Activated naive CD8-positive, alpha-beta T cell treated with anti-CD3 and anti-CD28 coated beads for 36 hours (primary cell): ENCODE data around the gene RYR2. TPM values are rescaled to one million over a fixed set of nuclear protein-coding genes. Genes with fewer than 3 reads are reported as not detected.

Source experiments
- DNase-seq: peaks from one replicate; pipeline ENCODE4 v3.0.0; 2021
- H3K27ac Mint-ChIP-seq: one replicate; pipeline ENCODE4 v1.8.0; 2022; ENCODE audit warnings: mild to moderate bottlenecking, moderate library complexity, mixed read lengths
- H3K27me3 Mint-ChIP-seq: one replicate; pipeline ENCODE4 v1.8.0; 2022; ENCODE audit warnings: mild to moderate bottlenecking, mixed read lengths
- H3K36me3 Mint-ChIP-seq: one replicate; pipeline ENCODE4 v1.8.0; 2021; ENCODE audit warnings: mild to moderate bottlenecking, mixed read lengths
- H3K4me1 Mint-ChIP-seq: one replicate; pipeline ENCODE4 v1.8.0; 2021; ENCODE audit warnings: mixed read lengths
- H3K4me3 Mint-ChIP-seq: one replicate; pipeline ENCODE4 v1.8.0; 2022; ENCODE audit warnings: mild to moderate bottlenecking, moderate library complexity, mixed read lengths
- H3K9me3 Mint-ChIP-seq: one replicate; pipeline ENCODE4 v1.8.0; 2022; ENCODE audit warnings: mixed read lengths
- total RNA-seq, 2 experiments: library from RNA; stranded (reverse); gene quantifications; one replicate each; pipeline ENCODE4 v1.2.3, GENCODE V29; 2021

RYR2 gene
- total RNA-seq, 2 experiments from 2014 or later = not detected

GRCh38 chr1:237211031-237211430 is 169.0 kb downstream of the RYR2 start:
- H3K36me3 Mint-ChIP-seq = no peaks in the 10 kb centered on the region
- no peak for DNase-seq

DNA sequence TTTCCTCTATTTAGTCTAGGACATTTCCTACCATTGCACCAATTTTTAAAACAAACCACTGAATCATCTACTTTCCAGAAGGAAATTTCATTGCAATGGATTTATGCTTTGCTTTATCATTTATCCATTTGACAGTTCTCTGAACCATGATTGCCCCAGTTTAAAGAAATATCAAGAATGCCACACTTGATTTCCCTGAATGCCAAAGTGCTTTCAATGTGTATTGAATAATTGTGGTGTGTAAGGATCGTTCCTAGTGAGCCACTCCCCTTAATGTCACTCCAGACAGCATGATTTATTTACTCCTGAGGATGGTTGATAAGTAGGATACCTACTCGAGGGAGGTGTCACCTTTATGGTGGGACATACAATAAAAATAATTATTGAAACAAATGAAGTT is 169.6 kb downstream of the RYR2 start:
- Mint-ChIP-seq H3K27me3 (no peaks in the 10 kb centered on the region), H3K36me3 (no peaks in the 10 kb centered on the region), H3K27ac (no peak overlapping the region), H3K9me3 (no peaks in the 10 kb centered on the region), H3K4me1 (no peaks in the 10 kb centered on the region), H3K4me3 (no peak overlapping the region)
- no peak for DNase-seq

More at GRCh38 chr1:237211031-237211430, 169.0 kb downstream of the RYR2 start:
- no peaks in the 10 kb centered on the region for H3K9me3 Mint-ChIP-seq
- H3K27ac Mint-ChIP-seq = no peak overlapping the region
- H3K27me3 Mint-ChIP-seq = no peaks in the 10 kb centered on the region
- H3K4me3 Mint-ChIP-seq = no peak overlapping the region
- H3K4me1 Mint-ChIP-seq = no peaks in the 10 kb centered on the region

- Mint-ChIP-seq H3K9me3 (no peaks in the 10 kb centered on the region), H3K36me3 (no peaks in the 10 kb centered on the region), H3K4me1 (no peaks in the 10 kb centered on the region), H3K4me3 (no peak overlapping the region), H3K27ac (no peak overlapping the region), H3K27me3 (peaks cover 4% of the 10 kb centered on the region)
- no peak for DNase-seq
These were observed 178.0 kb downstream of the RYR2 start for GRCh38 chr1:237219751-237220642.

DNA sequence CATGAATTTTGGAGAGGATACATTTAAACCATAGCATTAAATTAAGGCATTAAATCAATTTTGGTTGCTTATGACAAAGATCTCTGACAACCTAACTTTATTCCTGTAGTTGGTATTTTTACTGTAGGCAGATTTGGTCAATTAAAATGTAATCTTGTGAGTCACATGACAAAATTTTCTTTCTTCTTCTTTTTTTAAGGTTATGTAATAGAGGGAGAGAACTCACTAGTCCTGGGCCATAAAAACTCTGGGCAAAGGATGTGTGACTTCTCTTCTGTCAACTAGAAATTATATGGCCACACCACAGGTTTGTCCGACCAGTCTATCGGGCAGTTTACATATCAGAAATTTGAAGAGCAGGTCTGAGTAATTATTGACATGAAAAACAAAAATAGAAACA is 181.4 kb downstream of the RYR2 start:
- H3K27ac Mint-ChIP-seq = no peak overlapping the region
- no peak for DNase-seq
- H3K4me1 Mint-ChIP-seq = no peaks in the 10 kb centered on the region
- no peaks in the 10 kb centered on the region for H3K36me3 Mint-ChIP-seq
- H3K9me3 Mint-ChIP-seq = peaks cover 4% of the 10 kb centered on the region
- H3K4me3 Mint-ChIP-seq = no peak overlapping the region
- peaks cover 4% of the 10 kb centered on the region for H3K27me3 Mint-ChIP-seq

DNA sequence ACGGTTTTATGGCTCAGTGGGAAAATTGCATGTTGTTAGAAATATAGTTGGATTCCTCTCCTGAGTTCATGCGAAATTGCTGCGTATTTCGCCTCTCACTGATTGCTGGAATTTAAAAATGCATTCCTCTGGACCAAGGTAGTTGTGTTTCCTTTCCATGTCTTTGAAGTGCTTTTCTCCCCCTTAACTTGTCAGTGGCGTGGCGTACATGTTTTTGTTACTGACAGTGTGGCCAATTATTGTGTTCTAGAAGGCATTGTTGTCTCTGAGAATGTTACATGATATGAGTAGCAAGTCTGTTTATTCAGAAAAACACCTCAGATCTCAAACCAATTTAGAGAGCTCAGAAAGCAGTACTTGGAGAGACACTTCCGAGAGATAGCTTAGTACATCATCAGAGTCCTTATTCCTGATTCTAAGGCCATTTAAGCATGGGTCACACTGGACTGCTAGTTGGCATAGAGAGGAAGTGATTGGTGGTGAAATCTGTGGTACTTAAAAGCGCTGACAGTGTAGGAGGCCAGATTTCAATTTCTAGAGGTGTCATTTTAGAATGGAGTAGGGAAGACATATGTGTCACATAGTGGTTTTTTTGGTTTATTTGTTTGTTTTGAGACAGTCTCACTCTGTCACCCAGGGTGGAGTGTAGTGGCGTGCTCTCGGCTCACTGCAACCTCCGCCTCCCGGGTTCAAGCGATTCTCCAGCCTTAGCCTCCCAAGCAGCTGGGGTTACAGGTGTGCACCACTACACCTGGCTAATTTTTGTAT is 184.4 kb downstream of the RYR2 start:
- Mint-ChIP-seq H3K36me3 (no peaks in the 10 kb centered on the region), H3K27me3 (peaks cover 4% of the 10 kb centered on the region), H3K4me1 (no peaks in the 10 kb centered on the region), H3K4me3 (no peak overlapping the region), H3K27ac (no peak overlapping the region), H3K9me3 (peaks cover 4% of the 10 kb centered on the region)
- DNase-seq = no peak

- Mint-ChIP-seq H3K4me1 (no peaks in the 10 kb centered on the region), H3K9me3 (peaks cover 4% of the 10 kb centered on the region), H3K27ac (no peak overlapping the region), H3K27me3 (no peaks in the 10 kb centered on the region), H3K4me3 (no peak overlapping the region), H3K36me3 (no peaks in the 10 kb centered on the region)
- no peak for DNase-seq
These were observed 185.5 kb downstream of the RYR2 start for GRCh38 chr1:237227476-237227875.

DNA sequence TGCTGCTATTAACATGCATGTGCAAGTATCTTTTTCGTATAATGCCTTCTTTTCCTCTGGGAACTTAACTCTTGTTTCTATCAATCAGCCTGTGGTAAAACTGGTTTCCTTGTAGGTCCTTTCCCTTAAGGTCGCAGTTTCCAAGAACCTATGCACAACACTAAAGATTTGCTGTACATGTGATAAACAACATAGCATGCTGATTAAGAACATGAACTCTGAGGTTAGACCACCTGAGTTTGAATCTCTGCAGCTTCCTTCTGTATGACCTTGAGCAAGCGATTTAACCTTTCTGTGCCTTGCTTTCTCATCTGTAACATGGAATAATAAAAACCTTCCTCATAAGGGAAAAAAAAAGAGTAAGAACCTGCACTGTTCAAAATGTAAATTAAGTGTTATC is 186.4 kb downstream of the RYR2 start:
- Mint-ChIP-seq H3K27ac (no peak overlapping the region), H3K36me3 (no peaks in the 10 kb centered on the region), H3K27me3 (no peaks in the 10 kb centered on the region), H3K4me1 (no peaks in the 10 kb centered on the region), H3K9me3 (peaks cover 4% of the 10 kb centered on the region), H3K4me3 (no peak overlapping the region)
- no peak for DNase-seq

GRCh38 chr1:237229333-237229732 is 187.3 kb downstream of the RYR2 start:
- no peaks in the 10 kb centered on the region for H3K4me1 Mint-ChIP-seq
- peaks cover 4% of the 10 kb centered on the region for H3K9me3 Mint-ChIP-seq
- DNase-seq = no peak
- no peak overlapping the region for H3K27ac Mint-ChIP-seq
- H3K36me3 Mint-ChIP-seq = no peaks in the 10 kb centered on the region
- no peaks in the 10 kb centered on the region for H3K27me3 Mint-ChIP-seq
- no peak overlapping the region for H3K4me3 Mint-ChIP-seq

GRCh38 chr1:237232501-237232900 is 190.5 kb downstream of the RYR2 start:
- DNase-seq = no peak
- Mint-ChIP-seq H3K9me3 (no peaks in the 10 kb centered on the region), H3K27ac (no peak overlapping the region), H3K4me1 (no peaks in the 10 kb centered on the region), H3K27me3 (no peaks in the 10 kb centered on the region), H3K36me3 (no peaks in the 10 kb centered on the region), H3K4me3 (no peak overlapping the region)

GRCh38 chr1:237235091-237235490 is 193.1 kb downstream of the RYR2 start:
- no peak for DNase-seq
- Mint-ChIP-seq H3K27me3 (peaks cover 6% of the 10 kb centered on the region), H3K4me3 (no peak overlapping the region), H3K27ac (no peak overlapping the region), H3K4me1 (no peaks in the 10 kb centered on the region), H3K9me3 (no peaks in the 10 kb centered on the region), H3K36me3 (no peaks in the 10 kb centered on the region)

DNA sequence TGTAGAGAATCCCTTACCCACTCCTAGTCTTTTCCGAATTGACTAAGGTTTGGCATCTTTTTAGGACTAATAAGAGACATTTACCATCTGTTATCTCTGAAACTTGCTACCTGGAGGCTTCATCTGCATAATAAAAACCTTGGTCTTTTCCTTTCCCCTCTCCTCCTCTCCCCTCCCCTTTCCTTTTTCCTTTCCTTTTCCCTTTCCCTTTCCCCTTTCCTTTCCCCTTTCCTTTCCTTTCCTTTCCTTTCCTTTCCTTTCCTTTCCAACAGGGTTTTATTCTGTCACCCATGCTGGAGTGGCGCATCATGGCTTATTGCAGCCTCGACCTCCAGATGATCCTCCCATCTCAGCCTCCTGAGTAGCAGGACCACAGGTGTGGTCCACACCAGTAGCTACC is 195.7 kb downstream of the RYR2 start:
- Mint-ChIP-seq H3K4me1 (no peaks in the 10 kb centered on the region), H3K4me3 (no peak overlapping the region), H3K9me3 (no peaks in the 10 kb centered on the region), H3K27me3 (peaks cover 6% of the 10 kb centered on the region), H3K27ac (no peak overlapping the region), H3K36me3 (no peaks in the 10 kb centered on the region)
- no peak for DNase-seq

DNA sequence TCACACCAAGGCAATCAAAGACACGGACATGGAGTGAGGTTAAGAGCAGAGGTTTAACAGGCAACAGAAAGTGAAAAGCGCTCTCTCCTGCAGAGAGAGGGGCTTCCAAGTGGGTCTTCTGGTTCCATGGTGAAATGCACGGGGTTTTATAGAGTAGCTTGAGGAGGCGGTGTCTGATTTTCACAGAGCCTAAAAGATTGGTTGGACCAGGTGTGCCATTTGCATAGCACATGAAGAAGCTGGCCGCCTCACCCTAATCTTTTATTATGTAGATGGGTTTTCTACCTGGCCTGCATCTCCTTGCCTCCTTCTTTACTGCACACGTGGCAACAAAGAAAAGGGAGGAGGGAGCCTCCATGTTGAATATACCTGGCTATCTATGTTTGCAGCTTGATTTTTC is 197.3 kb downstream of the RYR2 start:
- no peaks in the 10 kb centered on the region for H3K4me1 Mint-ChIP-seq
- H3K9me3 Mint-ChIP-seq = no peaks in the 10 kb centered on the region
- H3K36me3 Mint-ChIP-seq = no peaks in the 10 kb centered on the region
- H3K27ac Mint-ChIP-seq = no peak overlapping the region
- H3K4me3 Mint-ChIP-seq = no peak overlapping the region
- peaks cover 6% of the 10 kb centered on the region for H3K27me3 Mint-ChIP-seq
- no peak for DNase-seq

- Mint-ChIP-seq H3K36me3 (no peaks in the 10 kb centered on the region), H3K4me3 (no peak overlapping the region), H3K9me3 (no peaks in the 10 kb centered on the region), H3K27me3 (peaks cover 6% of the 10 kb centered on the region), H3K4me1 (no peaks in the 10 kb centered on the region), H3K27ac (no peak overlapping the region)
- DNase-seq = no peak
These were observed 199.1 kb downstream of the RYR2 start for GRCh38 chr1:237241038-237241437.

DNA sequence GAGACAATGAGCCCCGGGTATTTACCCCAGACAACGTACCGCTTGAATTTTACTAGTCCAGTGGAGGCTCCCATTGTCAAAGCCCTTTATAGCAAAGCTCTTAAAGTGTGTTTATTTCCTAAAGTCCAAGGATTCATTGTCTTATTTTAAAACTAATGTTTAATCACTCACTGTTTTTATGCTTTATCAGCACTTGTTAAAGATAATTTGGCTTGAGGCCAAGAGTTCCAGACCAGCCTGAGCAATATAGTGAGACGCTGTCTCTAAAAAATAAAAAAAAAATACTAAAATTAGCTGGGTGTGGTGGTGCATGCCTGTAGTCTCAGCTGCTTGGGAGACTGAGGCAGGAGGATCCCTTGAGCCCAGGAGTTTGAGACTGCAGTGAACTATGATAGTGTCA is 202.8 kb downstream of the RYR2 start:
- Mint-ChIP-seq H3K4me3 (no peak overlapping the region), H3K27ac (no peak overlapping the region), H3K27me3 (no peaks in the 10 kb centered on the region), H3K9me3 (peaks cover 1% of the 10 kb centered on the region), H3K4me1 (no peaks in the 10 kb centered on the region), H3K36me3 (no peaks in the 10 kb centered on the region)
- DNase-seq = no peak

- H3K4me1 Mint-ChIP-seq = no peaks in the 10 kb centered on the region
These were observed 205.5 kb downstream of the RYR2 start for GRCh38 chr1:237247442-237247841.

More at GRCh38 chr1:237247442-237247841, 205.5 kb downstream of the RYR2 start:
- Mint-ChIP-seq H3K9me3 (peaks cover 1% of the 10 kb centered on the region), H3K27me3 (no peaks in the 10 kb centered on the region), H3K27ac (no peak overlapping the region), H3K4me3 (no peak overlapping the region), H3K36me3 (no peaks in the 10 kb centered on the region)
- no peak for DNase-seq
